ENCODE data around the gene SLC25A26. TPM values are rescaled to one million over a fixed set of nuclear protein-coding genes. Genes with fewer than 3 reads are reported as not detected.

Gene SLC25A26
- total RNA-seq, 4 donors from 2014 or later: 21.5 to 28.6 (median 26.9) TPM

DNA sequence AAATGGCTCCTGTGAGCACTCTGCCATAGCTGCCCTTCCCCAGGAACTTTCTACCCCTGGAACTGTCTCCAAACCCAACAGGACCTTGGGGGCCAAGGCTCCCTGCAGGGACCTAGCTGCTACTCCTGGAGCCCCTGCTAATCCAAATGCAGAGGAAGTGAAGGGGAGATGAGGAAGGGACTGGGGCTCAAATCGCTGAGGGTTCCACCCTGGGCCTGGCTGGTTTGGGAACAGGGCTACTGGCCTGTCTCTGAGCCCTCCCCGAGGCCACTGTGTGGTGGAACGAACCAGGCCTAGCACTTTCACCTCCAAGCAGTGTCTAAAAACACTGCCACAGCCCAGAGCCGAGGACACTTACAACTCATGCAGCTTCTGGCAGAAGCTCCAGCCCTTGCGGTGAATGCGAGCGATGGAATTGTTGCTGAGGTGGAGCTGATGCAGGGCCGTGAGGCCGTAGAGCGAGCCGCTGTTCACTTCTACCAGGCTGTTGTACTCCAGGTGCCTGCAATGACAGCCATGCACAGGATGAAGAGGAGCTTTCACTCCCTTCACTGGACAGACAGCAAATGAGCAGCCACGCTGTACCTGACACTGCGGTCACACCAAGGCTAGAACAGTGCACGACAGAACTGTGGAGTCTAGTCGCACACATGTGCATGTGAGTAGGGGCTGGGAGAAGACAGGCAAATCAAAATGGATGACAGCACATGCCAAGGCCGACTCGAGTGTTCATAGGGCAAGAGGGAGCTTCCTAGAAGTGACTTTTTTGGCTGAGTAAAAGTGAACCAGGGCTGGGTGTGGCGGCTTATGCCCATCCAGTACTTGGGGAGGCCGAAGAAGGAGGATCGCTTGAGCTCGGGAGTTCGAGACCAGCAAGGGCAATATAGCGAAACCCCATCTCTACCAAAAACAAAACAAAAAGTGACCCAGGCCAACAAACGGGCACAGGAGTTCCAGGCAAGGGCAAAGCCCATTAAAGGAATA is 189.3 kb downstream of the SLC25A26 start:
- TF ChIP-seq, protein P1, sequence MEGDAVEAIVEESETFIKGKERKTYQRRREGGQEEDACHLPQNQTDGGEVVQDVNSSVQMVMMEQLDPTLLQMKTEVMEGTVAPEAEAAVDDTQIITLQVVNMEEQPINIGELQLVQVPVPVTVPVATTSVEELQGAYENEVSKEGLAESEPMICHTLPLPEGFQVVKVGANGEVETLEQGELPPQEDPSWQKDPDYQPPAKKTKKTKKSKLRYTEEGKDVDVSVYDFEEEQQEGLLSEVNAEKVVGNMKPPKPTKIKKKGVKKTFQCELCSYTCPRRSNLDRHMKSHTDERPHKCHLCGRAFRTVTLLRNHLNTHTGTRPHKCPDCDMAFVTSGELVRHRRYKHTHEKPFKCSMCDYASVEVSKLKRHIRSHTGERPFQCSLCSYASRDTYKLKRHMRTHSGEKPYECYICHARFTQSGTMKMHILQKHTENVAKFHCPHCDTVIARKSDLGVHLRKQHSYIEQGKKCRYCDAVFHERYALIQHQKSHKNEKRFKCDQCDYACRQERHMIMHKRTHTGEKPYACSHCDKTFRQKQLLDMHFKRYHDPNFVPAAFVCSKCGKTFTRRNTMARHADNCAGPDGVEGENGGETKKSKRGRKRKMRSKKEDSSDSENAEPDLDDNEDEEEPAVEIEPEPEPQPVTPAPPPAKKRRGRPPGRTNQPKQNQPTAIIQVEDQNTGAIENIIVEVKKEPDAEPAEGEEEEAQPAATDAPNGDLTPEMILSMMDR (IDR thresholded peaks at IDR 0.05; ENCODE audit: low read depth): no peak

DNA sequence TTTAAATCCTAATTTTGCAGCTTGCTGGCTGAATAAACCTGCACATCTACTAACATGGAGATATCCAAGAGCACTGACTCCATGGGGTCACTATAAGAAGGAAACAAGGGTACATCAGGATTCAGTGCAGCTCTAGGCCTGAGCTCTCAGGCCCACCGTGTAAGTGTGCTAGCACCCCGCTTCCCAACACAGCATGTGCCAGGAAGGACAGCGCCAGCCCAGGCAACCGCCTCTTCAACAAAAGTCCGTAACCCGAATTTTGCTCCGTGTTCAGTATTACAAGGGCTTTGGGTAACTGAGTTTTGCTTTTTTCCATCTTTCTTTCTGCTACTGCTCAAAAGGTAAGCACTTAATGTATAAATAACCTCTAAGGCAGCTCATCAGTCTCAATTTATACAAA is 190.2 kb downstream of the SLC25A26 start:
- TF ChIP-seq, protein P1 (IDR thresholded peaks at IDR 0.05; ENCODE audit: low read depth): no peak

GRCh38 chr3:66411474-66411873 is 190.7 kb downstream of the SLC25A26 start:
- TF ChIP-seq, protein P1 (IDR thresholded peaks at IDR 0.05; ENCODE audit: low read depth): no peak

- TF ChIP-seq, protein P1 (IDR thresholded peaks at IDR 0.05; ENCODE audit: low read depth): no peak
These were observed 191.4 kb downstream of the SLC25A26 start for GRCh38 chr3:66411961-66412887.

- TF ChIP-seq, protein P1 (IDR thresholded peaks at IDR 0.05; ENCODE audit: low read depth): no peak
These were observed 192.4 kb downstream of the SLC25A26 start for GRCh38 chr3:66413151-66413751.

DNA sequence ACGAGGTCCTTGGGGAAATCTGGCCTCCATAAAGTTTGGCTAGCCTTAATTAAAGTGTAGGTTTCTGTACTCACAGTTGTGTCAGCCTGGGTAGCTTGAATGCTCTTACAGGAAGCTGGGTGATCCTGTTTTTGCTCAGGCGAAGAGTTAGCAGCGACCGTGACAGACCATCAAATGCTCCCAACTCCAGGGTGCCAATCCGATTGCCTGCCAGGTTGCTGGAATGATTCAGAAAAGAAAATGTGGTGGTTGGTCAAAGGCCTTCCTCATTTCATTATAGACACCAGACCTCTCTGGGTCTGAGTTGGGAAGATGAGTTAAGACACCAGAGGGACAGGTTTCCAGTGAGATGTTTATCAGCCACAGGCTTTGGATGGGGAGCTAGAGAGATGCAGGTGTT is 194.0 kb downstream of the SLC25A26 start:
- TF ChIP-seq, protein P1 (IDR thresholded peaks at IDR 0.05; ENCODE audit: low read depth): no peak
